GM19328 (cell line): Measurements from ENCODE around the gene GCG.

Experiments
- ATAC-seq: cut with Tn5 transposase; IDR thresholded peaks from one replicate; pipeline ENCODE4 v1.9.1; 2021; ENCODE audit warnings: mild to moderate bottlenecking, moderate library complexity; ENCODE audit not compliant: unreplicated experiment

The GCG gene

GRCh38 chr2:162153608-162154224 lies 1.7 kb upstream of the GCG start:
- ATAC-seq, result peak; percentile 99

- no peak for ATAC-seq
Observed at GRCh38 chr2:162149940-162150339, 2.1 kb downstream of the GCG start.

GRCh38 chr2:162149466-162149865 lies 2.6 kb downstream of the GCG start:
- no peak for ATAC-seq

DNA sequence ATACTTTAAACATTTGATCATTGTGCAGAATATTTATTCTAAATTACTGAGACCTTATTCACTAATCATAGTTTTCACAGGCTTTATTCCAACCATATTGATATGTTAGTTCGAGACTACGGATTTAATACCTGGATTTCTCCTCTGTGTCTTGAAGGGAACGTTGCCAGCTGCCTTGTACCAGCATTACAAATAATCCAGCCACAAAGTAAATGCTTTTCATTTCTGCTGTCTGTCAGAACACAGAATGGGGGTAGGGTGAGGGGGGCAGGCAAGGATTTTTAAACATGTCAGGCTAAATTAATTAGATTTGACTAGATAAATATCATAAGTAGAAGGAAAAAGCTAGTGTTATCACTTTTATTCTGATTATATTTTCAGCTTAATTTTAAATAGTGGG lies 3.1 kb downstream of the GCG start:
- no peak for ATAC-seq

- ATAC-seq, result no peak
Observed at GRCh38 chr2:162143969-162144368, 8.1 kb downstream of the GCG start.

DNA sequence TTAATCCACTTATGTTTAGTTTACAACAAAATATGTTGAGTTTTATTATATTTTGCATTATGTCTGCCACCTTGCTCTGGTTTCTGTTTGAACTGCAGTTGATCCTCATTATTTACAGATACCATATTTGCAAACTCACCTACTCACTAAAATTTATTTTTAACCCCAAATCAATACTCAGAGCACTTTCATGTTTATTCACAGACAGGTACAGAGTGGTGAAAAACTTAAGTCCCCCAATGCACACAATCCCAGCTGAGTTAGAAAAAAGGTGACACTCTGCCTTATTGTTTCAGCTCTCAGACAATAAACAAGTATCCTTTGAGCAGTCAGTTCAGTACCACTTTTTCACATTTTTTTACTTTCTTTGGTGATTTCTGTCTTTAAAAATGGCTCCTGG lies 13.7 kb downstream of the GCG start:
- no peak for ATAC-seq

DNA sequence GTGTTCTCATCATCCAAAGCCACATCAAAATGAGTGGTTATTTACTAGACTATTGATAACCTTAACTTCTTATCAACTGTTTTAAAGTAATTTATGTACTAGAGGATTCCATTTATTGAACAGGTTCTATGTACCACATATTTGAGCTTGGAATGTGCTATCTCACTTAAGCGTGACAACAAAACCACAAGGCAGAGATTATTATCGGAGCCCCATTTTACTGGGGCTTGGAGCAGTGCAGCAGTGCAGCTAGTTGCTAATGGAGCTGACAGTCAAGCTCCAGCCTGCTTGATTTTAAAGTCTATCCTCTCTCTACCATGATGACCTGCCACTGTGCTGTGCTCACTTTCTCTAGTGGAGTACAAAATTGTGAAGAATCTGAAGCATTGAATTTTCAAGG lies 24.6 kb downstream of the GCG start:
- ATAC-seq, result no peak

DNA sequence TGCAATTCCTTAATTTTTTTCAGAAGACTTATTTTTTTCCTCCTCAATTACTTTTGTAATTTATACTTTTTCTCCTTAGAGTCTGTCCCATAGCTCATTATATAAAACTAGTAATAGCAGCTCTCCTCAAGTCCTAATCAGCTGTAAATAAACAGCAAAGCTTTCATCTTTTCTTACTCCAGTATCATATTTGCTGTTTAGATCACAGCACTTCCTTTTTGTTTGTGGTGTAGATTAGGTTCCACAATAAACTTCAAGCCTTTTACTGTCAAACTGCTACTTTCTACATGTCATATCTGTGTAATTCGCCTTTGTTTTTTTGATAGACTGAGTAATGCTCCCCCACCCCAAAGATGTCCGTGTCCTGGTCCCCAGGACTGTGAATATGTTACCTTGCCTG lies 25.5 kb downstream of the GCG start:
- peak; percentile 17 for ATAC-seq

- peak; percentile 88 for ATAC-seq
Observed at GRCh38 chr2:162126111-162126519, 25.9 kb downstream of the GCG start.

DNA sequence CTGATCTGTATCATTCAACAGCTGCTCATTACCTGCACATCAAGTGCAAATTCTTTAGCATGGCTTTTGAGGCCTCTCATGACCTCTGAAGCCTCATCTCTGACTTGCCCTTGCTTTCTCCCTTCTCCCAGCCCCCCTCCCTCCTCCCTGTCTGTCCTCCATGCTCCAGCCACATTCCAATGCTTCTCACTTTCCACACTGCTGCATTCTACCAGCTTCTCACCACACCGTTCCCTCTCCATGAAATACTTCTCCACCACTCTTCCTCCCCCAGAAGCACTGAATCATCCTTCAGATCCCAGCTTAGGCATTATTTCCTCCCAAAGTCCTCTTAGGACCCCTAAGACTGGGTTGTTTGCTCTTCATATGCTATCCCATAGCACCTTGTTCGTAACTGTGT lies 26.9 kb downstream of the GCG start:
- ATAC-seq, result no peak

DNA sequence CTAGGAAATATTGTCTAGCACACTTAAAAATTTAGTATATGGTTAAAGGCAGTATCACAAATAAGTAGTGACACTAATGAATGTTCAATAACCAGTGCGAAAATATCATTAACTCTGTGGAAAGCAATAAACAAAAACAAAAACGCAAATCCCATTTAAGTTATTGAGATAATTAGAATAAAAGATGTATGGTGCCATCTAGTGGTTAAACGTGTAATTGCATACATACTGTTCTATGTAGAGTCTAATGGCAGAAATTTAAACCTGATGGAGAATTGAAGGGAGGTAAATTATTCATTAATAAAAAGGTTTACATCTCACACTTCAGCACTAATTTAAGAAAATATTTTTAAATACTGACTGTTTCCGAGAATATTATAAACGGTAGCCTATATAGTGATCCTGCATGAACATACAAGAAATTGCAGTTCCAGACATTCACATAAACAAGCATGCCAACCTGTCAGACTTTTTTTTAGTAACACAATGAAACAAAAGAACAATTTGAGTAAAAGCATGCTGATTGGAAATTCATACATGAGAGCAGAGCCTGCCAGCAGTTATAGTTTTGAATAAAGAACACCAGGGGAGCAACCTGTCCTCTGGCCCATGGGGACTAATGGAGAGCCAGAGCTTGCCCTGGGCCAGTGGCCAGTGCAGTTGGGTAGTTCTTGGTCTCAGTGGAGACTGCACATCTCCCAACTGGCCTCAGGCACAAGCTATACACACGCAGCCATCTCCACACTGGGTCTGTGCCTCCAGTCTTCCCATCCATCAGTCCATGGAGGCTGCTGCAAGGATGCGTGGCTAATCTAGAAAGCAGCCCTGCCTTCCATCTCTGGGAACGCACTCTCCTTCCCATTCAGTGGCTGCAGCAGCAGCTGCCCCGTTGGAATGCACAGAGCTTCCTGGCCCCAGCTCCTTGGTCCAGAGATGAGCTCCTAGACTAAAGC lies 28.0 kb downstream of the GCG start:
- ATAC-seq, result no peak

- no peak for ATAC-seq
Observed at GRCh38 chr2:162118166-162119031, 33.6 kb downstream of the GCG start.

GRCh38 chr2:162116352-162116751 lies 35.7 kb downstream of the GCG start:
- ATAC-seq, result no peak

GRCh38 chr2:162115076-162115475 lies 37.0 kb downstream of the GCG start:
- ATAC-seq, result no peak

- no peak for ATAC-seq
Observed at GRCh38 chr2:162114271-162114670, 37.8 kb downstream of the GCG start.

DNA sequence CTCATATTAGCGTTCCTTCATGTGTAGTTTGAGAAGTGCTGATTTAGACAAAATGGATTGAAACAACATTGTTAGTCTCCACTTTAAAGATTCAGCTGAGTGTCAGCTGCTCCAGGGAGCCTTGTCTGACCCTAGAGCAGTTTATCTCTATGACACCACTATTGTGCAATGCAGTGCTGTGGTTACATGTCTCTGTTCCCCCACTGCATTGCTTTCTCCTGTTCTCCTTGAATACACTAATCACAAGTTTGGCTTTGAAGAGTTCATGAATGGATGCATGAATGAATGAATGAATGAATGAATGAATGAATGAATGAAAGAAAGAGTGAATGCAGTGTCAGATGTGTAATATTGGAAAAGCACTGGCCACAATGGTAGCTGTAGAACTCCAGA lies 38.3 kb downstream of the GCG start:
- ATAC-seq, result no peak

GRCh38 chr2:162113088-162113775 lies 38.8 kb downstream of the GCG start:
- no peak for ATAC-seq

GRCh38 chr2:162111958-162112850 lies 39.8 kb downstream of the GCG start:
- ATAC-seq, result no peak

- ATAC-seq, result no peak
Observed at GRCh38 chr2:162107361-162107901, 44.6 kb downstream of the GCG start.

GRCh38 chr2:162106746-162107145 lies 45.3 kb downstream of the GCG start:
- ATAC-seq, result no peak
